Kidney (tissue), 14 donors: ENCODE data around the gene DCBLD2. TPM values are rescaled to one million over a fixed set of nuclear protein-coding genes. Genes with fewer than 3 reads are reported as not detected.
A peak's percentile ranks its signal among the peaks of the same experiment; 100 is the strongest.
"Not testable (repeated sequence)": the region's sequence is repeated elsewhere in the genome, so short reads cannot be mapped to it uniquely, and the experiment has no call there.

ENCODE experiments used
- DNase-seq, 5 donors: peaks; one replicate each; pipeline ENCODE4 v3.0.0-alpha.2; 2013 to 2020
- FAIRE-seq: peaks from 2 replicates; lab custom pipeline; 2012; peaks lifted over from hg19 to GRCh38; lab: Jason Lieb, UNC
- H3K27ac ChIP-seq, 2 donors: one replicate each; pipeline ENCODE4 v1.7.0; 2013; ENCODE audit warnings: low read depth in 2 of 2, low read length in 2 of 2, inconsistent platforms in 1 of 2
- H3K27me3 ChIP-seq: one replicate; pipeline ENCODE4 v1.7.1; 2013; ENCODE audit warnings: low read length, inconsistent platforms; ENCODE audit not compliant: control insufficient read depth, insufficient read depth
- H3K36me3 ChIP-seq, 3 donors: one replicate each; pipeline versions ENCODE4 v1.7.0 to v1.7.1; 2013; ENCODE audit warnings: low read length in 3 of 3, control low read depth in 1 of 3, inconsistent platforms in 1 of 3; ENCODE audit not compliant: insufficient read depth in 3 of 3, control insufficient read depth in 2 of 3
- H3K4me1 ChIP-seq, 3 donors: one replicate each; pipeline versions ENCODE4 v1.7.0 to v1.7.1; 2013; ENCODE audit warnings: low read length in 3 of 3, inconsistent platforms in 1 of 3, low read depth in 1 of 3; ENCODE audit not compliant: control insufficient read depth in 2 of 3, insufficient read depth in 2 of 3
- H3K4me3 ChIP-seq, 3 donors: one replicate each; pipeline versions ENCODE4 v1.7.0 to v1.8.1; 2013; ENCODE audit warnings: low read length in 3 of 3, control low read depth in 1 of 3, inconsistent platforms in 1 of 3
- H3K9ac ChIP-seq, 3 donors: one replicate each; pipeline versions ENCODE4 v1.7.0 to v1.7.1; 2013; ENCODE audit warnings: low read length in 3 of 3, control low read depth in 1 of 3, inconsistent platforms in 1 of 3
- H3K9me3 ChIP-seq, 3 donors: one replicate each; pipeline versions ENCODE4 v1.7.0 to v1.7.1; 2013; ENCODE audit warnings: low read length in 3 of 3, control low read depth in 1 of 3, inconsistent platforms in 1 of 3; ENCODE audit not compliant: control insufficient read depth in 2 of 3, insufficient read depth in 1 of 3
- intact Hi-C: fragments of 100-400 bp; cut with DNase I; formaldehyde crosslinking; loops from one replicate; pipeline ENCODE4 v1.11.1; 2022
- polyA plus RNA-seq: library from polyadenylated mRNA; stranded (reverse); fragments of 350-450 nt; fragmentation: Illumina TruSeq; extraction: RNeasy Lipid Tissue Mini Kit (QIAGEN cat#74804); gene quantifications from one replicate; pipeline ENCODE4 v1.2.3, GENCODE V29; 2014; ENCODE audit warnings: low read depth, low replicate concordance; ENCODE audit not compliant: insufficient read depth
- total RNA-seq: library from RNA; stranded (reverse); fragmentation: NEBNext Ultra II Directional; extraction: Animal tissue kit (Norgen Biotek cat#: 25700); gene quantifications from one replicate; pipeline ENCODE4 v1.2.1, GENCODE V29; 2021
- TF ChIP-seq, protein P1 (sequence below): IDR thresholded peaks from 3 replicates; pipeline ENCODE4 v1.5.1; 2012; ENCODE audit warnings: mild to moderate bottlenecking, moderate library complexity, borderline replicate concordance; ENCODE audit not compliant: insufficient read depth; ENCODE audit errors: extremely low read depth
- donor health status: control.
- donor health status: control.
- donor health status: control.
- donor health status: control.
- donor health status: control.
- donor health status: DM: yes; HTN: yes; CAD: no.
- donor health status: Normal renal cell carcinoma (clear cell type).

The DCBLD2 gene
- total and polyA plus RNA-seq, 2 donors from 2014 or later = 8.0 to 39.3 TPM

DNA sequence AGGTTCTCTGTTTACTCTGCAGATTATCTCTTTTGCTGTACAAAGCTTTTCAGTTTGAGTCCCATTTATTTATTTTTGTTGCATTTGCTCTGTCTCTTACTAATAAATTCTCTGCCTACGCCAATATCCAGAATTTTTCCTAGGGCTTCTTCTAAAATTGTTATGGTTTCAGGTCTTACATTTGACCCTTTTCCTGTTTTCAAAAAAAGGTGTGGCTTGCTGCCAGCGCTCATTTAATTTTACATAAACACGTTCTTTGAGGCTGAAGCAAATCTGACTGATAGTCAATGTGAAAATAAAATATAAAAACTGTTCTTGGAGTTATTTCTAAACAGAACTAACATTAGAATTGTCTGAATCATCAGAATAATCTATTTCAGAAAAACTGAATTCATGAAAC is 32.1 kb downstream of the DCBLD2 start:
- intact Hi-C loops = no loop called here
- no peak for FAIRE-seq
- H3K27ac ChIP-seq = no peak overlapping the region
- H3K4me1 ChIP-seq = no peaks in the 10 kb centered on the region
- H3K9me3 ChIP-seq = no peaks in the 10 kb centered on the region
- H3K4me3 ChIP-seq = no peak overlapping the region
- H3K36me3 ChIP-seq = peaks cover 0 to 4% (median 0%) of the 10 kb centered on the region in 3 donors
- no peak overlapping the region for H3K9ac ChIP-seq
- TF ChIP-seq, protein P1, sequence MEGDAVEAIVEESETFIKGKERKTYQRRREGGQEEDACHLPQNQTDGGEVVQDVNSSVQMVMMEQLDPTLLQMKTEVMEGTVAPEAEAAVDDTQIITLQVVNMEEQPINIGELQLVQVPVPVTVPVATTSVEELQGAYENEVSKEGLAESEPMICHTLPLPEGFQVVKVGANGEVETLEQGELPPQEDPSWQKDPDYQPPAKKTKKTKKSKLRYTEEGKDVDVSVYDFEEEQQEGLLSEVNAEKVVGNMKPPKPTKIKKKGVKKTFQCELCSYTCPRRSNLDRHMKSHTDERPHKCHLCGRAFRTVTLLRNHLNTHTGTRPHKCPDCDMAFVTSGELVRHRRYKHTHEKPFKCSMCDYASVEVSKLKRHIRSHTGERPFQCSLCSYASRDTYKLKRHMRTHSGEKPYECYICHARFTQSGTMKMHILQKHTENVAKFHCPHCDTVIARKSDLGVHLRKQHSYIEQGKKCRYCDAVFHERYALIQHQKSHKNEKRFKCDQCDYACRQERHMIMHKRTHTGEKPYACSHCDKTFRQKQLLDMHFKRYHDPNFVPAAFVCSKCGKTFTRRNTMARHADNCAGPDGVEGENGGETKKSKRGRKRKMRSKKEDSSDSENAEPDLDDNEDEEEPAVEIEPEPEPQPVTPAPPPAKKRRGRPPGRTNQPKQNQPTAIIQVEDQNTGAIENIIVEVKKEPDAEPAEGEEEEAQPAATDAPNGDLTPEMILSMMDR = no peak
- no peak for DNase-seq
- no peaks in the 10 kb centered on the region for H3K27me3 ChIP-seq

DNA sequence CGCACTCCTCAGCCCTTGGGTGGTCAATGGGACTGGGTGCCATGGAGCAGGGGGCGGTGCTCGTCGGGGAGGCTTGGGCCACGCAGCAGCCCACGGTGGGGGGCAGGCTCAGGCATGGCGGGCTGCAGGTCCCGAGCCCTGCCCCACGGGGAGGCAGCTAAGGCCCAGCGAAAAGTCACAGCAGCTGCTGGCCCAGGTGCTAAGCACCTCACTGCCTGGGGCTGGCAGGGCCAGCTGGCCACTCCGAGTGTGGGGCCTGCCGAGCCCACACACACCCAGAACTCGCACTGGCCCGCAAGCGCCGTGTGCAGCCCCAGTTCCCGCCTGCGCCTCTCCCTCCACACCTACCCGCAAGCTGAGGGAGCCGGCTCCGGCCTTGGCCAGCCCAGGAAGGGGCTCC is 43.5 kb downstream of the DCBLD2 start:
- H3K9me3 ChIP-seq, intact Hi-C loops, FAIRE-seq, H3K36me3 ChIP-seq, H3K27ac ChIP-seq, H3K27me3 ChIP-seq, H3K4me1 ChIP-seq, H3K9ac ChIP-seq, H3K4me3 ChIP-seq: not testable (repeated sequence)
- peak in 1 of 5 donors; percentile 70 for DNase-seq

DNA sequence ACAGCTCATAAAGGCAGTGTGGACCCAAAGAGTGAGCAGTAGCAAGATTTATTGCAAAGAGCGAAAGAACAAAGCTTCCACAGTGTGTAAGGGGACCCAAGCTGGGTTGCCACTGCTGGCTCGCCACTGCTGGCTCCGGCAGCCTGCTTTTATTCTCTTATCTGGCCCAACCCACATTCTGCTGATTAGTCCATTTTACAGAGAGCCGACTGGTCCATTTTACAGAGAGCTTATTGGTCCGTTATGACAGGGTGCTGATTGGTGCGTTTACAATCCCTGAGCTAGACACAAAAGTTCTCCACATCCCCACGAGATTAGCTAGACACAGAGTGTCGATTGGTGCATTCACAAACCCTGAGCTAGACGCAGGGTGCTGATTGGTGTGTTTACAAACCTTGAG is 44.2 kb downstream of the DCBLD2 start:
- DNase-seq = not testable (repeated sequence)

DNA sequence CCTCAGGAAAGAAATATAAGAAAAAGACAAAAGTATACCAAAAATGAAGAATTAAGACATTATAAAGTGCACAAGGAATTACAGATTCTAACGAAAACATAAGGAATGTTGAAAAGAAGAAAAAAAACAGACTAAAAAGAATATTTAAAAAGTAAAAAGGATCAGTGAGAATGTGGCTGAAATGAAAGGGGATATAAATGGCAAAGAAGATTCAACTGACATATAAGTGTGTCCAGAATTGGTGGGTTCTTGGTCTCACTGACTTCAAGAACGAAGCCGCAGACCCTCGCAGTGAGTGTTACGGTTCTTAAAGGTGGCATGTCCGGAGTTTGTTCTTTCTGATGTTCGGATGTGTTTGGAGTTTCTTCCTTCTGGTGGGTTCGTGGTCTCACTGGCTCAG is 44.8 kb downstream of the DCBLD2 start:
- TF ChIP-seq, protein P1 = no peak
- no peak for FAIRE-seq
- H3K4me1 ChIP-seq = no peaks in the 10 kb centered on the region
- H3K27ac ChIP-seq = no peak overlapping the region
- H3K4me3 ChIP-seq = no peak overlapping the region
- intact Hi-C loops = no loop called here
- no peak overlapping the region for H3K9ac ChIP-seq
- no peaks in the 10 kb centered on the region for H3K27me3 ChIP-seq
- no peak for DNase-seq
- no peaks in the 10 kb centered on the region for H3K36me3 ChIP-seq
- H3K9me3 ChIP-seq = peaks cover 0 to 5% (median 0%) of the 10 kb centered on the region in 3 donors

More for the DNA sequence above, 44.2 kb downstream of the DCBLD2 start:
- H3K4me3 ChIP-seq, intact Hi-C loops, FAIRE-seq, H3K27ac ChIP-seq, H3K9me3 ChIP-seq, H3K27me3 ChIP-seq, H3K9ac ChIP-seq, H3K4me1 ChIP-seq, H3K36me3 ChIP-seq: not testable (repeated sequence)
